Astrocyte of the hippocampus (primary cell): ENCODE measurements around the gene TBC1D2.
A peak's percentile ranks its signal among the peaks of the same experiment; 100 is the strongest.

Experiments
- DNase-seq: peaks from one replicate; pipeline ENCODE4 v3.0.0; 2011; ENCODE audit warnings: low read depth, low spot score

TBC1D2 gene

DNA sequence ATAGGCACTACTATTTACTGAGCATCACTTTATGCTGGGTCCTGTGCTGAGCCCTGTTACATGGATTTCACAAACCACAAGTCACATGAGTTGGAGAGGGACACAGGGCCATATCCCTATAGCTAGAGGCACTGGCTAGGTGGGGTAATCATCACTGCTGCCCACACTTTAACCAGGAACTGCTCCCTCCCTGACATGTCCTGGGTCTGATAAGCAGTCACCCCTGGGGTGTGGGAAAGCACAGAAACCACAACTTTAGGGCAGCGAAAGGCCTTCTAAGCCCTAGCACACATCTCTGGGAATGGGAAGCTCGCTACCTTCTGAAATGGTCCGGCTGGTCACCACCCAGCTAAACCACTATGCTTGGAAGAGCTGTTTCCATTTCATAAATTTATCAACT, 15.0 kb downstream of the TBC1D2 start:
- no peak for DNase-seq

DNA sequence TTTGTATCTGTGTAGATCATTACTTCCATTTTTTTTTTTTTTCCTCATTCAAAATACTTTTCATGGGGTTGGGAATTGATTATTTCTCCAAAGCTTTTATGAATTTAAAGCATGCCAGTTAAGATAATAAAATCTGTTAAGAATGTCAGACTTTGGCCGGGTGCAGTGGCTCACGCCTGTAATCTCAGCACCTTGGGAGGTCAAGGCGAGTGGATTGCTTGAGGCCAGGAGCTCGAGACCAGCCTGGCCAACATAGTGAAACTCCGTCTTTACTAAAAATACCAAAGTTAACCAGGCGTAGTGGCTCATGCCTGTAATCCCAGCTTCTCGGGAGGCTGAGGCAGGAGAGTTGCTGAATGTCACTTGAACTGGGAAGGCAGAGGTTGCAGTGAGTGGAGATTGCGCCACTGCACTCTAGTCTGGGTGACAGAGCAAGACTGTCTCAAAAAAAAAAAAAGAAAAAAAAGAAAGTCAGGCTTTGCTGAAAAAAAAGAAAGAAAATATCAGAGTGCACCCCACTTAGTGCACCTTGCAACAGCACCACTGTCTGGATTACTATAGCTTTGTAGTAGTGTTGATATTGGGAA, 18.5 kb downstream of the TBC1D2 start:
- DNase-seq, result no peak

DNA sequence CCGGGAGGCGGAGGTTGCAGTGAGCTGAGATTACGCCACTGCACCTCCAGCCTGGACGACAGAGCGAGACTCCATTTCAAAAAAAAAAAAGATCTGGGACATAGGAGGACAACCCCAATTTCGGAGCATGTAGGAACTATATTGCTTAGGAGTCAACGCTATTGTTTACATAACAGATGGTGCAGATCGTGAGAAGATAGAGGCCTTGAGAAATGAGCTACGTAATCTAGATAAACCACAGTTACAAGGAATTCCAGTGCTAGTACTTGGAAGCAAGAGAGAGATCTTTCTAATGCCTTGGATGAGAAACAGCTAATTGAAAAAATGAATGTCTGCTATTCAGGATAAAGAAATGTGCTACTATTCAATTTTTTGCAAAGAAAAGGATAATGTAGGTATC, 20.3 kb downstream of the TBC1D2 start:
- DNase-seq, result no peak

- no peak for DNase-seq
Observed at GRCh38 chr9:98234245-98234825, 21.1 kb downstream of the TBC1D2 start.

GRCh38 chr9:98232926-98233325, 22.5 kb downstream of the TBC1D2 start:
- DNase-seq, result no peak

DNA sequence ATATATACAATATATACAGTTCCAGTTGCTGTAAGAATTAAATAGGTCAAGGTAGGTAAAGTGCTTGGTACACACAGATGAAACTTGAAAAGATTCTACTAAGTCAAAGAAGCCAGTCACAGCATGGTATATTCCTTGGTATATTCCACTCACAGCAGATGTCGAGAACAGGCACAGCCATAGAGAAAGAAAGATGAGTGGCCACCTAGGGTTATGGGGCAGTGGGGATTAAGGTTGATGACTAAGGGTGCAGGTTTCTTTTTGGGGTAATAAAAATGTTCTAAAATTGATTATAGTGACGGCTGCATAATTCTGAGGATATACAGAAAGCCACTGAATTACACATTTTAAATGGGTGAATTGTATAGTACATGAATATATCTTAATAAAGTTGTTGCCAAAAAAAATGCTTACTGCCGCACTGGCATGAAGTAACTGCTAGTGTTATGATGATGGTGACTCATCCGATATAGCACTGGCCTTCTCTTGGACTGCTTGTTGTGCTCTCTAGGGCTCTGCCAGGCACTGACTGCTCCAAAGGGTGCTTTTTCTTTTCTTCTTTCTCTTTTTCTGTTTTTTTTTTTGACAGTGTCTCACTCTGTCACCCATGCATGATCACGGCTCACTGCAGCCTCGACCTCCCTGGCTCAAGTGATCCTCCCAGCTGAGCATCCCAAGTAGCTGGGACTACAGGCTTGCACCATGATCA, 23.5 kb downstream of the TBC1D2 start:
- DNase-seq, result peak; percentile 77

DNA sequence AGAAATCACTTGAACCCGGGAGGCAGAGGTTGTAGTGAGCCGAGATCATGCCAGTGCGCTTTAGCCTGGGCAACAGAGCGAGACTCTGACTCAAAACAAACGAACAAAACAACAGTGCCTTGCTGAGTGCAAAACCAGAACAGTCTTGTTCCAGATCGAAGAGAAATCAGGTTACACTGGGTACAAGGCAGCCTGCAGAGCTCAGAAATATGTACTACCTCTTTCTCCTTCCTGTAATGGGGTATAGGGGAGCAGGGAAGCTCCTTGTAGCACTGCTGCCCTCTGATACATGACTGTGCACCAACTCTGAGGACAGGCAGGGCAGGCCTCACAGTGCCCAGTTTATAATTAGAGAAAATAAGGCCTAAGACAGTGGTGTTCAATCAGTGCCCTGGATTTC, 24.7 kb downstream of the TBC1D2 start:
- no peak for DNase-seq

DNA sequence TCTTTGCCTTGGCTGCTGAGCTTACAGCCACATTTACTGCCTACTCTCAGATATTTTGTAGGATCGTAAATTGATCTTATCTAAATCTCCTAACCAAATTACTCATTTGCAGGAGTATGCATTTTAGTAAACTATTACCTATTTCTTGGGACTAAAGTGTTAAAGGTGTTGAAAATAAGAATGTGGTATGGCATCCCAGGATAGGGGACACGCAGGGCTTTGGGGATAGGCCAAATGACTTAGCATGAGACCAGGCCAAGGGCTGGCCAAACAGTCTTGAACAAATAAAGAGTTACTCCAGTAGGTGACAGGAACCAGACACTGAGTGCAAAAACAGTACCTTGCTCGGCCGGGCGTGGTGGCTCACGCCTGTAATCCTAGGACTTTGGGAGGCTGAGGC, 25.1 kb downstream of the TBC1D2 start:
- DNase-seq, result no peak

GRCh38 chr9:98229620-98230019, 25.8 kb downstream of the TBC1D2 start:
- DNase-seq, result no peak

DNA sequence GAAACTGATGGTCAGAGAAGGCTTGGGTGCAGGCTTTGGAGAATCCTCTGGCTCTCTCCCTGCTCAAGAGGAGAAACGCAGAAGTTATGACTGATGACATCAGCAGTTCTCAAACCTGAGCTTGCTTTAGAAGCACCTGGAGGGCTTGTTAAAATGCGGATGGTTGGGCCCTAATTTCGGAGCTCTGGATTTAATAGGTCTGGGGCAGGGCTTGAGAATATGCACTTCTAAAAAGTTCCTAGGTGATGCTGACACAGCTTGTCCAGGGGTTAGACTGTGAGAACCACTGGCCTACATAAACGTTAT, 26.4 kb downstream of the TBC1D2 start:
- no peak for DNase-seq

GRCh38 chr9:98228392-98229089, 26.9 kb downstream of the TBC1D2 start:
- no peak for DNase-seq

DNA sequence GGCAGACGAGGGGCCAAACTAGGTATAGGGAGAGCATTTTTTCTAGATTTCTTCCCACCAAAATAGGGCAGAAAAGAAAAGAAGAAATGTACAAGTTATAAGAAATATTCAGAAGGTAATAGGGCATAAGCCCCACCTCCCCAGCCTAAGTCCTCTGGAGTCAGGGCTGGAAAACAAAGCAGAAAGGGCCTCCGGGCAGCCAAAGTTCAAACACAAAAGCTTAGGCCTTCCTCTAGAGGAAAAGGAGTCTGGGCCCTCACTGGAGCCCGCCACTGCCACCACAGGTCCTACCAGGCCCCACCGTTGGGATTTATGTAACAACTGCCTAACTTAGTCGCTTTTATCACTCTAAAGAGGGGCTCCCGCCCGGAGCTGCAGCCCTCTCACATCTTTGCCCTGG, 27.6 kb downstream of the TBC1D2 start:
- no peak for DNase-seq

GRCh38 chr9:98226957-98227356, 28.5 kb downstream of the TBC1D2 start:
- no peak for DNase-seq

DNA sequence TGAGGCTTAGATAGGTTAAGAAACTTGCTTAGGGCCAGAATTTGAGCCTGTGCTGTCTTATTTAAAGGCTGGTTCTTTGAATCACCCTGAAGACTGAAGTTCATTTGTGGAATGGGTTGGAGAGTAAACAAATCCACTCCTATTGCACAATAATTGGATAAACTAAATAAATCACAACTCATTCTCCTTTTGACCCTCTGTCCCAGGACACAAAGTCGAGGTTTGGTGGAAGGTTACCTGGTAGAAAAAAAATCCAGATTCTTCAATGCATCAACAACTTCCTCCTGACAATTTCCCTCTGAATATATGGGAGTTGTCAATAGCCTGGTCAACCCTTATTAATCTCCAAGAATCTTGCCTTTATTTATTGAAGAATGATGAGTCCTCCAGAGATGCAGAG, 28.9 kb downstream of the TBC1D2 start:
- DNase-seq, result no peak

GRCh38 chr9:98225015-98225442, 30.4 kb downstream of the TBC1D2 start:
- no peak for DNase-seq

GRCh38 chr9:98222885-98223691, 32.4 kb downstream of the TBC1D2 start:
- DNase-seq, result peak; percentile 99

- no peak for DNase-seq
Observed at GRCh38 chr9:98220911-98221310, 34.5 kb downstream of the TBC1D2 start.

- DNase-seq, result no peak
Observed at GRCh38 chr9:98219794-98220370, 35.6 kb downstream of the TBC1D2 start.

DNA sequence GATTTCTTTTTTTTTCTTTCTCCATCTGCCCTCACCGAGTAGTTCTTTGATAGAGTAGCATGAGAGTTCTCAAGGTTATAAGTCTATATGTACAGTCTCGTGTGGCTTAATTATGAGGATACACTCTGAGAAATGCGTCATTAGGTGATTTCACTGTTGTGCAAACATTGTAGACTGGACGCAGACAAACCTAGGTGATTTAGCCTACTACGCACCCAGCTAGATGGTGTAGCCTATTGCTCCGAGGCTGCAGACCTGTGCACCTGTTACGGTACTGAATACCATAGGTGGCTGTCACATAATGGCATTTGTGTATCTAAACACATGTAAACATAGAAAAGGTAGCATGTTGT, 36.1 kb downstream of the TBC1D2 start:
- DNase-seq, result no peak

- DNase-seq, result peak; percentile 70
Observed at GRCh38 chr9:98218562-98219363, 36.7 kb downstream of the TBC1D2 start.

GRCh38 chr9:98217255-98217654, 38.2 kb downstream of the TBC1D2 start:
- DNase-seq, result no peak
